Trophoblast cell (in vitro differentiated cells and primary cell): ENCODE data around the gene PTPN13.

ENCODE experiments used
- DNase-seq, 2 donors: peaks; one replicate each; pipeline ENCODE4 v3.0.0-alpha.2; 2016
- H2AFZ ChIP-seq: 2 replicates; pipeline ENCODE4 v1.6.1; 2013; ENCODE audit warnings: low read length, moderate library complexity, mild to moderate bottlenecking; ENCODE audit not compliant: insufficient read depth, poor library complexity
- H2AK5ac ChIP-seq: 2 replicates; pipeline ENCODE4 v1.6.1; 2013; ENCODE audit warnings: mild to moderate bottlenecking, low read length
- H2BK120ac ChIP-seq: 2 replicates; pipeline ENCODE4 v1.6.1; 2013; ENCODE audit warnings: low read length, mild to moderate bottlenecking, moderate library complexity; ENCODE audit not compliant: insufficient read depth, poor library complexity
- H2BK12ac ChIP-seq: 2 replicates; pipeline ENCODE4 v1.6.1; 2013; ENCODE audit warnings: mild to moderate bottlenecking, low read length, moderate library complexity
- H2BK5ac ChIP-seq: 2 replicates; pipeline ENCODE4 v1.6.1; 2013; ENCODE audit warnings: low read length, low read depth, moderate library complexity, mild to moderate bottlenecking; ENCODE audit not compliant: poor library complexity
- H3K14ac ChIP-seq: 2 replicates; pipeline ENCODE4 v1.6.1; 2013; ENCODE audit warnings: mild to moderate bottlenecking, low read length
- H3K18ac ChIP-seq: 2 replicates; pipeline ENCODE4 v1.6.1; 2013; ENCODE audit warnings: mild to moderate bottlenecking, low read length
- H3K23ac ChIP-seq: 2 replicates; pipeline ENCODE4 v1.6.1; 2013; ENCODE audit warnings: low read length
- H3K27ac ChIP-seq: 2 replicates; pipeline ENCODE4 v1.5.1; 2013; ENCODE audit warnings: low read depth, mild to moderate bottlenecking, inconsistent platforms, low read length, moderate library complexity
- H3K27me3 ChIP-seq: 2 replicates; pipeline ENCODE4 v1.6.1; 2013; ENCODE audit warnings: inconsistent platforms, mild to moderate bottlenecking, low read length, moderate library complexity; ENCODE audit not compliant: insufficient read depth
- H3K36me3 ChIP-seq, 2 experiments: 1 replicate in 1 of 2; 2 replicates in 1 of 2; pipeline ENCODE4 v1.6.1; 2013; ENCODE audit warnings: low read length in 2 of 2, mild to moderate bottlenecking in 2 of 2, moderate library complexity in 1 of 2; ENCODE audit not compliant: insufficient read depth in 2 of 2, control insufficient read depth in 1 of 2
- H3K4ac ChIP-seq: 2 replicates; pipeline ENCODE4 v1.6.1; 2013; ENCODE audit warnings: low read depth, mild to moderate bottlenecking, low read length, moderate library complexity
- H3K4me1 ChIP-seq, 2 experiments: 1 replicate in 1 of 2; 2 replicates in 1 of 2; pipeline ENCODE4 v1.6.1; 2013; ENCODE audit warnings: low read length in 2 of 2, mild to moderate bottlenecking in 2 of 2, moderate library complexity in 1 of 2; ENCODE audit not compliant: insufficient read depth in 2 of 2, control insufficient read depth in 1 of 2
- H3K4me2 ChIP-seq: 2 replicates; pipeline ENCODE4 v1.6.1; 2013; ENCODE audit warnings: inconsistent platforms, mild to moderate bottlenecking, low read length, moderate library complexity
- H3K4me3 ChIP-seq: 2 replicates; pipeline ENCODE4 v1.5.1; 2013; ENCODE audit warnings: mild to moderate bottlenecking, low read depth, low read length, inconsistent platforms
- H3K79me1 ChIP-seq: one replicate; pipeline ENCODE4 v1.6.1; 2013; ENCODE audit warnings: low read length
- H3K79me2 ChIP-seq: 2 replicates; pipeline ENCODE4 v1.6.1; 2013; ENCODE audit warnings: low read length, mild to moderate bottlenecking; ENCODE audit not compliant: control insufficient read depth, insufficient read depth, poor library complexity
- H3K9ac ChIP-seq: 2 replicates; pipeline ENCODE4 v1.6.1; 2013; ENCODE audit warnings: mild to moderate bottlenecking, low read length
- H3K9me3 ChIP-seq: 2 replicates; pipeline ENCODE4 v1.6.1; 2013; ENCODE audit warnings: low read depth, mild to moderate bottlenecking, control low read depth, inconsistent platforms, low read length; ENCODE audit not compliant: insufficient read depth
- H4K12ac ChIP-seq: 2 replicates; pipeline ENCODE4 v1.6.1; 2013; ENCODE audit warnings: low read depth, mild to moderate bottlenecking, low read length, moderate library complexity
- H4K8ac ChIP-seq: 2 replicates; pipeline ENCODE4 v1.6.1; 2013; ENCODE audit warnings: low read depth, mild to moderate bottlenecking, low read length, moderate library complexity
- H4K91ac ChIP-seq: one replicate; pipeline ENCODE4 v1.6.1; 2013; ENCODE audit warnings: low read depth, mild to moderate bottlenecking, low read length, moderate library complexity
- WGBS: extraction: QIAGEN DNeasy Blood & Tissue Kit; methylation state at CpG from one replicate; pipeline ENCODE4 v1.1.7; 2013; ENCODE audit warnings: missing lambda C conversion rate; ENCODE audit not compliant: insufficient read length, insufficient coverage; ENCODE audit errors: extremely low coverage; 5-methylcytosine and 5-hydroxymethylcytosine counted together

PTPN13 gene

GRCh38 chr4:86551387-86551786, 42.7 kb upstream of the PTPN13 start:
- no peak overlapping the region for H3K4me2 ChIP-seq
- no peak overlapping the region for H2BK5ac ChIP-seq
- DNase-seq, result no peak
- H3K27me3 ChIP-seq, result no peaks in the 10 kb centered on the region
- WGBS, result no CpG with 5 or more reads among the region's 2 CpGs
- no peak overlapping the region for H3K18ac ChIP-seq
- H3K4me1 ChIP-seq, result no peaks in the 10 kb centered on the region
- no peak overlapping the region for H4K12ac ChIP-seq
- no peaks in the 10 kb centered on the region for H3K9me3 ChIP-seq
- no peaks in the 10 kb centered on the region for H3K79me2 ChIP-seq
- no peak overlapping the region for H3K23ac ChIP-seq
- no peak overlapping the region for H2AK5ac ChIP-seq
- no peak overlapping the region for H4K91ac ChIP-seq
- no peaks in the 10 kb centered on the region for H3K36me3 ChIP-seq
- no peaks in the 10 kb centered on the region for H3K79me1 ChIP-seq
- H4K8ac ChIP-seq, result no peak overlapping the region
- H3K9ac ChIP-seq, result no peak overlapping the region
- H3K27ac ChIP-seq, result no peak overlapping the region
- no peak overlapping the region for H3K14ac ChIP-seq
- H2BK12ac ChIP-seq, result no peak overlapping the region
- H2AFZ ChIP-seq, result no peak overlapping the region
- H2BK120ac ChIP-seq, result no peak overlapping the region
- H3K4me3 ChIP-seq, result no peak overlapping the region
- H3K4ac ChIP-seq, result no peak overlapping the region

DNA sequence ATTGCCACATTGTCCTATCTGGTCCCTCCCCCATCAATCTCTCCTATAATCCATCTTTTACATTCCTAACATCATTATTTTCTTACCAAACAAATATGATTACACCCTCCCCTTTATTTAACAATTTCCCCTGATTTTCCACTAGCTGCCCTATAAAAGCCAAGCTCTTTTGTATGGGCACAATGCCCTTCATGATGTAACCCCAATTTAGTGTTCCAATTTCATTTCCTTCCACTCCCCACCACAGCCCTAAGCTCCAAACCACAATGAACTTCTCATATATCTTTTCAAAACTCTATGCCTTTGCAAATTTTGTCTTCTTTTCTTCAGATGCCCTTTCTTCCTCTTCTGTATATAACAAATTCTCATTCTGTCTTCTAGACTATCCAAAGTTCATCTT, 39.5 kb upstream of the PTPN13 start:
- Histone ChIP-seq H2BK120ac (no peak overlapping the region), H3K4ac (no peak overlapping the region), H3K4me3 (no peak overlapping the region), H3K9me3 (no peaks in the 10 kb centered on the region), H3K36me3 (no peaks in the 10 kb centered on the region), H3K4me2 (no peak overlapping the region), H3K27me3 (no peaks in the 10 kb centered on the region), H3K4me1 (no peaks in the 10 kb centered on the region), H2AFZ (no peak overlapping the region), H3K18ac (no peak overlapping the region), H4K8ac (no peak overlapping the region), H2AK5ac (no peak overlapping the region), H2BK12ac (no peak overlapping the region), H3K14ac (no peak overlapping the region), H2BK5ac (no peak overlapping the region), H3K23ac (no peak overlapping the region), H3K79me2 (no peaks in the 10 kb centered on the region), H3K9ac (no peak overlapping the region), H4K12ac (no peak overlapping the region), H3K79me1 (no peaks in the 10 kb centered on the region), H3K27ac (no peak overlapping the region), H4K91ac (no peak overlapping the region)
- no peak for DNase-seq

- H3K79me1 ChIP-seq, result no peaks in the 10 kb centered on the region
- no peak overlapping the region for H3K4ac ChIP-seq
- no peak overlapping the region for H2BK12ac ChIP-seq
- H3K23ac ChIP-seq, result no peak overlapping the region
- H2BK5ac ChIP-seq, result no peak overlapping the region
- H3K79me2 ChIP-seq, result no peaks in the 10 kb centered on the region
- H3K27me3 ChIP-seq, result no peaks in the 10 kb centered on the region
- H3K4me1 ChIP-seq, result no peaks in the 10 kb centered on the region
- H3K4me3 ChIP-seq, result no peak overlapping the region
- H2AFZ ChIP-seq, result no peak overlapping the region
- H2BK120ac ChIP-seq, result no peak overlapping the region
- H3K9me3 ChIP-seq, result no peaks in the 10 kb centered on the region
- no peak overlapping the region for H4K12ac ChIP-seq
- no peak overlapping the region for H3K4me2 ChIP-seq
- no peak overlapping the region for H4K8ac ChIP-seq
- no peak overlapping the region for H3K18ac ChIP-seq
- H2AK5ac ChIP-seq, result no peak overlapping the region
- H3K27ac ChIP-seq, result no peak overlapping the region
- no peak overlapping the region for H3K9ac ChIP-seq
- H3K36me3 ChIP-seq, result no peaks in the 10 kb centered on the region
- no peak overlapping the region for H3K14ac ChIP-seq
- H4K91ac ChIP-seq, result no peak overlapping the region
- DNase-seq, result no peak
These were observed 37.2 kb upstream of the PTPN13 start for GRCh38 chr4:86556791-86557415.

- H3K79me1 ChIP-seq, result no peaks in the 10 kb centered on the region
- no peak overlapping the region for H3K4ac ChIP-seq
- no peaks in the 10 kb centered on the region for H3K79me2 ChIP-seq
- WGBS, result no CpG with 5 or more reads among the region's 1 CpG
- H3K9ac ChIP-seq, result no peak overlapping the region
- H4K8ac ChIP-seq, result no peak overlapping the region
- H3K4me1 ChIP-seq, result no peaks in the 10 kb centered on the region
- no peak overlapping the region for H2AFZ ChIP-seq
- no peak overlapping the region for H2BK12ac ChIP-seq
- H2BK120ac ChIP-seq, result no peak overlapping the region
- H4K91ac ChIP-seq, result no peak overlapping the region
- H4K12ac ChIP-seq, result no peak overlapping the region
- H3K27me3 ChIP-seq, result no peaks in the 10 kb centered on the region
- H3K4me2 ChIP-seq, result no peak overlapping the region
- H3K23ac ChIP-seq, result no peak overlapping the region
- no peaks in the 10 kb centered on the region for H3K36me3 ChIP-seq
- H3K9me3 ChIP-seq, result no peaks in the 10 kb centered on the region
- H3K27ac ChIP-seq, result no peak overlapping the region
- H3K4me3 ChIP-seq, result no peak overlapping the region
- no peak overlapping the region for H3K18ac ChIP-seq
- no peak for DNase-seq
- H2BK5ac ChIP-seq, result no peak overlapping the region
- no peak overlapping the region for H2AK5ac ChIP-seq
- no peak overlapping the region for H3K14ac ChIP-seq
These were observed 36.6 kb upstream of the PTPN13 start for GRCh38 chr4:86557526-86557925.
